H1 (cell line): Measurements from ENCODE around the gene RHBDL2. TPM values are rescaled to one million over a fixed set of nuclear protein-coding genes. Genes with fewer than 3 reads are reported as not detected.

Experiments
- ATF3 ChIP-seq: IDR thresholded peaks from 2 replicates; pipeline ENCODE4 v1.6.1; 2011; ENCODE audit warnings: low read depth, mild to moderate bottlenecking, low read length; ENCODE audit not compliant: insufficient read depth
- SIN3A ChIP-seq, 2 experiments: IDR thresholded peaks in 1 of 2; conservative IDR thresholded peaks in 1 of 2; 2 replicates each; pipeline ENCODE4 v1.6.1; 2011 to 2012; ENCODE audit warnings: low read length in 2 of 2, improper control_type of control experiment in 1 of 2, low read depth in 1 of 2, mild to moderate bottlenecking in 1 of 2
- polyA plus RNA-seq, 7 experiments: library from polyadenylated mRNA; depleted of rRNA in 3 of 7; stranded (reverse) in 5 of 7; unstranded in 2 of 7; fragments of >200 nt in 5 of 7; fragments of 200-250 nt in 2 of 7; gene quantifications; 1 replicate in 5 of 7; 2 replicates in 1 of 7; 4 replicates in 1 of 7; pipeline versions ENCODE4 v1.2.1 to v1.2.3, GENCODE V29; 2011 to 2013; ENCODE audit warnings: missing spikeins in 2 of 7, mixed read lengths in 2 of 7
- total RNA-seq: library from RNA; stranded (reverse); fragmentation: NEBNext Ultra II Directional; extraction: Animal tissue kit (Norgen Biotek cat#: 25700); gene quantifications from 2 replicates; pipeline ENCODE4 v1.2.1, GENCODE V29; 2021

The RHBDL2 gene
- total and polyA plus RNA-seq, 2 of the 8 experiments (the other 6 are each of a cell fraction or from before 2014, with no cell fraction given) = 0.42 to 0.84 TPM

DNA sequence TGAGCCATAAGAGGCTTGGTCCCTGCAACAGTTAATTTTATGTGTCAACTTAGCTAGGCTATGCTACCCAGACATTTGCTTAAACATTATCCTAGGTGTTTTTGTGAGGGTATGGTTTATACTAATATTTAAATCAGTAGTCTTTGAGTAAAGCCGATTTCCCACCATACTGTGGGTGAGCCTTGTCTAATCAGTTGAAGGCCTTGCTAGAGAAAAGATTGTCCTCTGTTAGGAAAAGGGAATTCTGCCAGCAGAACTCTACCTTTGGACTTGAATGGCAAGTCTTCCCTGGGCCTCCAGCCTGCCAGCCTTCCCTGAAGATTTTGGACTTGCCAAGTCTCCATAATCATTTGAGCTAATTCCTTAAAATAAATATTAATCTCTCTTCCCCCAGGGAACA is 23.9 kb downstream of the RHBDL2 start (continued):
- TF ChIP-seq SIN3A (conservative IDR thresholded peaks at IDR 0.05 in 1 of 2, IDR thresholded peaks at IDR 0.05 in 1 of 2; ENCODE audit: low read depth in 1 of 2, low read length in 2 of 2) (no peak), ATF3 (no peak)
- TF ChIP-seq, all 59 proteins: peak for 0
